CD14-positive monocyte (primary cell): Measurements from ENCODE around the gene RNF169. TPM values are rescaled to one million over a fixed set of nuclear protein-coding genes. Genes with fewer than 3 reads are reported as not detected.

Source experiments
- DNase-seq, 3 donors: peaks; one replicate each; pipeline ENCODE4 v3.0.0-alpha.2; 2011 to 2022
- H2AFZ ChIP-seq: 2 replicates; pipeline ENCODE4 v1.6.0; 2012; ENCODE audit warnings: mild to moderate bottlenecking, low read depth, low read length, inconsistent platforms; ENCODE audit not compliant: insufficient read depth, poor library complexity, severe bottlenecking
- H3K27ac ChIP-seq, 2 donors: 1 replicate in 1 of 2; 2 replicates in 1 of 2; pipeline ENCODE4 v1.5.1; 2012 to 2013; ENCODE audit warnings: low read length in 2 of 2, control low read depth in 1 of 2, inconsistent platforms in 1 of 2, low read depth in 1 of 2, mild to moderate bottlenecking in 1 of 2
- H3K27me3 ChIP-seq, 2 donors: one replicate each; pipeline versions ENCODE4 v1.6.0 to v1.6.1; 2011 to 2013; ENCODE audit warnings: low read length in 2 of 2; ENCODE audit not compliant: control insufficient read depth in 2 of 2, insufficient read depth in 2 of 2
- H3K36me3 ChIP-seq, 2 donors: replicated peaks in 1 of 2; 1 replicate in 1 of 2; 2 replicates in 1 of 2; pipeline versions ENCODE4 v1.5.1 to v1.6.1; 2012 to 2013; ENCODE audit warnings: low read length in 2 of 2, control low read depth in 1 of 2, inconsistent platforms in 1 of 2, mild to moderate bottlenecking in 1 of 2; ENCODE audit not compliant: insufficient read depth in 2 of 2, control insufficient read depth in 1 of 2
- H3K4me1 ChIP-seq, 2 donors: 1 replicate in 1 of 2; 2 replicates in 1 of 2; pipeline versions ENCODE4 v1.5.1 to v1.6.1; 2012 to 2013; ENCODE audit warnings: low read length in 2 of 2, control low read depth in 1 of 2, inconsistent platforms in 1 of 2, mild to moderate bottlenecking in 1 of 2, moderate library complexity in 1 of 2; ENCODE audit not compliant: insufficient read depth in 2 of 2, control insufficient read depth in 1 of 2
- H3K4me2 ChIP-seq: replicated peaks from 2 replicates; pipeline ENCODE3; 2012; ENCODE audit warnings: low read length, moderate library complexity, mild to moderate bottlenecking; ENCODE audit not compliant: poor library complexity, severe bottlenecking; ENCODE audit errors: extremely low read depth
- H3K4me3 ChIP-seq, 3 experiments: fragments of 200-600 bp in 1 of 3; sonication (generic) in 1 of 3; replicated peaks in 1 of 3; 1 replicate in 2 of 3; 2 replicates in 1 of 3; pipeline ENCODE4 v1.5.1; 2011 to 2013; ENCODE audit warnings: low read length in 3 of 3, mild to moderate bottlenecking in 3 of 3, control low read depth in 2 of 3, low read depth in 2 of 3, inconsistent platforms in 1 of 3, moderate library complexity in 1 of 3
- H3K79me2 ChIP-seq: 2 replicates; pipeline ENCODE4 v1.6.0; 2012; ENCODE audit warnings: mild to moderate bottlenecking, control low read depth, inconsistent platforms, low read length, moderate library complexity; ENCODE audit not compliant: insufficient read depth
- H3K9ac ChIP-seq: 2 replicates; pipeline ENCODE4 v1.6.0; 2017; ENCODE audit warnings: low read length, mild to moderate bottlenecking; ENCODE audit not compliant: insufficient read depth, poor library complexity, severe bottlenecking
- H3K9me3 ChIP-seq, 2 donors: replicated peaks in 1 of 2; 1 replicate in 1 of 2; 2 replicates in 1 of 2; pipeline versions ENCODE4 v1.5.1 to v1.6.1; 2012 to 2013; ENCODE audit warnings: low read length in 2 of 2, control low read depth in 1 of 2; ENCODE audit not compliant: control insufficient read depth in 1 of 2, insufficient read depth in 1 of 2
- H4K20me1 ChIP-seq: 2 replicates; pipeline ENCODE4 v1.6.0; 2012; ENCODE audit warnings: mild to moderate bottlenecking, low read length, control low read depth, moderate library complexity; ENCODE audit not compliant: insufficient read depth
- H3K27ac Mint-ChIP-seq, 7 donors: one replicate each; pipeline ENCODE4 v1.8.0; 2020; ENCODE audit warnings: mild to moderate bottlenecking in 7 of 7, mixed read lengths in 7 of 7, moderate library complexity in 6 of 7, inconsistent platforms in 2 of 7
- H3K27me3 Mint-ChIP-seq, 3 donors: one replicate each; pipeline ENCODE4 v1.8.0; 2021 to 2022; ENCODE audit warnings: low read depth in 3 of 3, mild to moderate bottlenecking in 3 of 3, mixed read lengths in 3 of 3, moderate library complexity in 3 of 3, inconsistent platforms in 1 of 3
- H3K36me3 Mint-ChIP-seq, 2 donors: one replicate each; pipeline ENCODE4 v1.8.0; 2020; ENCODE audit warnings: mixed read lengths in 2 of 2, inconsistent platforms in 1 of 2, mild to moderate bottlenecking in 1 of 2
- H3K4me1 Mint-ChIP-seq: one replicate; pipeline ENCODE4 v1.8.0; 2020; ENCODE audit warnings: mild to moderate bottlenecking, mixed read lengths
- H3K4me3 Mint-ChIP-seq, 2 donors: one replicate each; pipeline ENCODE4 v1.8.0; 2020; ENCODE audit warnings: mild to moderate bottlenecking in 2 of 2, mixed read lengths in 2 of 2, moderate library complexity in 1 of 2
- H3K9me3 Mint-ChIP-seq, 7 donors: one replicate each; pipeline ENCODE4 v1.8.0; 2020 to 2022; ENCODE audit warnings: mixed read lengths in 7 of 7, mild to moderate bottlenecking in 6 of 7, moderate library complexity in 6 of 7, inconsistent platforms in 2 of 7
- WGBS: methylation state at CpG from one replicate; pipeline ENCODE4 v1.1.5; 2013; ENCODE audit warnings: missing lambda C conversion rate; ENCODE audit not compliant: insufficient coverage; 5-methylcytosine and 5-hydroxymethylcytosine counted together
- intact Hi-C, 2 donors: fragments of 100-400 bp; cut with micrococcal nuclease; formaldehyde crosslinking; loops; one replicate each; pipeline versions ENCODE4 v1.15.0 to v1.15.1; 2023
- polyA plus RNA-seq, 3 donors: library from polyadenylated mRNA; depleted of rRNA in 1 of 3; unstranded in 2 of 3; stranded (reverse) in 1 of 3; fragments of 300-500 nt in 2 of 3; fragments of >200 nt in 1 of 3; fragmentation: Illumina TruSeq in 2 of 3; gene quantifications; 1 replicate in 2 of 3; 2 replicates in 1 of 3; pipeline ENCODE4 v1.2.3, GENCODE V29; 2012 to 2021
- TF ChIP-seq, protein P1 (sequence below): fragments of 200-600 bp; IDR thresholded peaks from one replicate; pipeline ENCODE4 v1.8.0; 2022; ENCODE audit warnings: antibody characterized with exemption, mild to moderate bottlenecking

The RNF169 gene
- polyA plus RNA-seq, 3 donors: 1.4 to 16.2 (median 2.0) TPM

DNA sequence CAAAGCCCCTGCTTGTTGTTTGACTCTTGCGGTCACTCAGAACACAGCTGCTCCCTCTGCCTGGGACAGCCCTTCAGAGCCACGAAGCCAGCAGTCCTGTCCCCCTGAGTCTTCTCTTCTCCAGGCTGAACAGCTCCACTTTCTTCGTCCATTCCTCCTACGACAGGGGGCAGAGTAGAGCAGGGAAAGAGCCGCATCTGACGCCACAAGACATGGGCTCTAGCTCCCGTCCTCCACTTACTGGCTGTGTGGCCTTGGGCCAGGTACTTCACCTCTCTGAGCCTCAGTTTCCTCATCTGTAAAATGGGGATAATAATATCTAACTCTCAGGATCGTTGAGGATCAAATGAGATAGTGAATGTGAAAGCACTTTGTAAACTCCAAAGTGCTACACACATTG lies 47.3 kb upstream of the RNF169 start:
- DNase-seq: no peak
- WGBS: 81% methylated on average over 4 of the region's 8 CpGs
- Mint-ChIP-seq H3K4me3 (no peak overlapping the region), H3K9me3 (peaks cover 0 to 2% (median 0%) of the 10 kb centered on the region in 7 donors), H3K27me3 (peaks cover 9 to 14% (median 11%) of the 10 kb centered on the region in 3 donors), H3K36me3 (no peaks in the 10 kb centered on the region), H3K4me1 (peaks cover 8% of the 10 kb centered on the region), H3K27ac (peak overlapping the region in 3 of 7 donors; percentile 14 to 28 (median 23))
- H3K36me3 ChIP-seq: no peaks in the 10 kb centered on the region
- no peaks in the 10 kb centered on the region for H4K20me1 ChIP-seq
- no peak overlapping the region for H3K9ac ChIP-seq
- H3K4me2 ChIP-seq: no peak overlapping the region
- H3K27me3 ChIP-seq: peaks cover 0 to 6% of the 10 kb centered on the region in 2 donors
- no peak overlapping the region for H2AFZ ChIP-seq
- intact Hi-C loops: no loop called here
- H3K27ac ChIP-seq: no peak overlapping the region
- H3K4me3 ChIP-seq: no peak overlapping the region
- TF ChIP-seq, protein P1, sequence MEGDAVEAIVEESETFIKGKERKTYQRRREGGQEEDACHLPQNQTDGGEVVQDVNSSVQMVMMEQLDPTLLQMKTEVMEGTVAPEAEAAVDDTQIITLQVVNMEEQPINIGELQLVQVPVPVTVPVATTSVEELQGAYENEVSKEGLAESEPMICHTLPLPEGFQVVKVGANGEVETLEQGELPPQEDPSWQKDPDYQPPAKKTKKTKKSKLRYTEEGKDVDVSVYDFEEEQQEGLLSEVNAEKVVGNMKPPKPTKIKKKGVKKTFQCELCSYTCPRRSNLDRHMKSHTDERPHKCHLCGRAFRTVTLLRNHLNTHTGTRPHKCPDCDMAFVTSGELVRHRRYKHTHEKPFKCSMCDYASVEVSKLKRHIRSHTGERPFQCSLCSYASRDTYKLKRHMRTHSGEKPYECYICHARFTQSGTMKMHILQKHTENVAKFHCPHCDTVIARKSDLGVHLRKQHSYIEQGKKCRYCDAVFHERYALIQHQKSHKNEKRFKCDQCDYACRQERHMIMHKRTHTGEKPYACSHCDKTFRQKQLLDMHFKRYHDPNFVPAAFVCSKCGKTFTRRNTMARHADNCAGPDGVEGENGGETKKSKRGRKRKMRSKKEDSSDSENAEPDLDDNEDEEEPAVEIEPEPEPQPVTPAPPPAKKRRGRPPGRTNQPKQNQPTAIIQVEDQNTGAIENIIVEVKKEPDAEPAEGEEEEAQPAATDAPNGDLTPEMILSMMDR: no peak
- no peaks in the 10 kb centered on the region for H3K4me1 ChIP-seq
- no peaks in the 10 kb centered on the region for H3K79me2 ChIP-seq
- H3K9me3 ChIP-seq: no peaks in the 10 kb centered on the region

DNA sequence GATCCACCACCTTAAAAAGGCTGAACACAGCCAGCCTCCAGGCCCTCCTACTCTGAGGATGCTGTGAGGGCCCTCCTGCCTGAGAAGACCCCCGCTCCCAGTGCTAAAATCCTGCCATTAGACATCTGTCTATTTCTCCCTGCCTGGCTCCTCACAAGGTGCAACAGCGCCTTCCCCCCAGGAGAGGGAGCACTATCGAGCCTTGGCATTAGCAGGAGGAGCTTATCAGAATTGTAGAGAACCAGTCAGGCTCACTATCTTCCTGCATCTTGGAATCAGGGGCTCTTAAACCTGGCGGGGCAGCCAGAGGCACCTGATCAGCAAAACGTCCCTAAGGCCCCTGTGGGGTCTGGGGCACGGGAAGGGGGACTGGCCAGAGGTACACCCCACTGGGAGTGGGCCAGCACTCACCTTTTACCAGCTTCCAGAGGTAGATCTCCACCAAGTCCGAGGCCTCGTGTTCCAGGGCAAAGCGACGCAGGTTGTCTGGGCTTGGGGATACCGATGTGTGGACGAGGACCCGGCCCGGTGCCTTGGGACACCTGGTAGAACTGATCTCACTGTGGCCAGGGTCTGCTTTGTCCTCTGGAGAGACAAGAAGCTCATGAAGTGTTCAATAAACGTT lies 46.2 kb upstream of the RNF169 start:
- H3K4me2 ChIP-seq: no peak overlapping the region
- intact Hi-C loops: no loop called here
- no peak overlapping the region for H2AFZ ChIP-seq
- no peaks in the 10 kb centered on the region for H3K27me3 ChIP-seq
- no peaks in the 10 kb centered on the region for H3K36me3 ChIP-seq
- TF ChIP-seq, protein P1: peak; percentile 97
- H3K79me2 ChIP-seq: no peaks in the 10 kb centered on the region
- H3K4me1 ChIP-seq: no peaks in the 10 kb centered on the region
- Mint-ChIP-seq H3K4me1 (peaks cover 2% of the 10 kb centered on the region), H3K36me3 (no peaks in the 10 kb centered on the region), H3K27ac (no peak overlapping the region), H3K27me3 (peaks cover 1 to 7% (median 2%) of the 10 kb centered on the region in 3 donors), H3K9me3 (peaks cover 0 to 2% (median 0%) of the 10 kb centered on the region in 7 donors), H3K4me3 (no peak overlapping the region)
- WGBS: 60% methylated on average over 14 of the region's 15 CpGs
- H3K9me3 ChIP-seq: no peaks in the 10 kb centered on the region
- no peak overlapping the region for H3K27ac ChIP-seq
- DNase-seq: peak; percentile 34 to 47 (median 39)
- no peak overlapping the region for H3K9ac ChIP-seq
- no peaks in the 10 kb centered on the region for H4K20me1 ChIP-seq
- no peak overlapping the region for H3K4me3 ChIP-seq
